ENCODE data around the gene PABPN1. TPM values are rescaled to one million over a fixed set of nuclear protein-coding genes. Genes with fewer than 3 reads are reported as not detected.

PABPN1 gene
- total and polyA plus RNA-seq, 9 of the 15 experiments (the other 6 are each of a cell fraction or from before 2014, with no cell fraction given), result 32.6 to 388 (median 178) TPM

DNA sequence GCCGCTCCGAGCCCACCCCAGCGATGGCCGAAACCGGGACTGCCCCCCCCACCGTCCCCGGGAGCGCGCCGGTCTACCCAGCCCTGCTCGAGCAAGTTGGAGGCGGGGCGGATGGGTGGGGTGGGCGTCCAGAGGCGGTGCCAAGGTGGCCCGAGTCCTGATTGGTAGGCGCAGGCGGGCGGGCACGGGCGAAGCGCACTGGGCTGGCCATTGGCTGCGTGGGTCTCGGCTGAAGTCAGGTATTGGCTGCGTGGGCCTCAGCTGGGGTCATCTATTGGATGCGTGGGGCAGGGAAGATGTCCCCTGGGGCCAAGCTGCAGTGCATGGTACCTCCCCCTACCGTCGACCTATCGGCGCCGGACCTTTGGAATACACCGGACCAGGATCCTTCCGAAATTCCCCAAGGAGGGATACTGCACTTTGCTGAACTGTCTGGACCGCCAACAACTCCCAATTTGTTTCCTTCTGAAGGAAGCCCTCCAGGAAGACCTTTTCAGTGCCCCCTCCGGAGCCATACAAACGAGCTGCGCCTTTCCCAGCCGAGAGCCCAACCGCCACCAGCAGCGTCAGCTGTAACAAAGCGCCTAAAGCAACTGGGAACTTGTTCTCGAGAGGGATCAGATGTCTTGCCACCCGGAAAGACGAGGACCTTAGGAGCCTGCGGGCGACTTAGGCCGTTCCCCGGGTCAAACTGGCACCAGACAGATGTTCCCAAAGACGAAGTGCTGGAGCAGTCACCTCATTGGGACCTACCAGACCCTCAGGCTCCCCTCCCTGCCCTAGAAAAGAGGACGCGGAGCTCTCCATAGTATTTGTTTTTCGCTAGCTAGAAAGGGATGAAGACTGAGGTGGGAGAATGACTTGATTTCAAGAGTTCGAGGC lies 35.0 kb upstream of the PABPN1 start, which contains the start of gene HOMEZ (continued):
- TF ChIP-seq POLR3G (IDR thresholded peaks at IDR 0.05; ENCODE audit: extremely low read depth, insufficient read length, insufficient replicate concordance) (no peak), MTA3 (IDR thresholded peaks at IDR 0.05; ENCODE audit: borderline replicate concordance) (peak; percentile 72; the same call in 1 of the 2 replicates), ZNF436 (CRISPR knock-in tag; IDR thresholded peaks at IDR 0.05) (no peak), GTF3C2 (IDR thresholded peaks at IDR 0.05; ENCODE audit: borderline replicate concordance, extremely low read depth, insufficient read length) (no peak), MCM3 (IDR thresholded peaks at IDR 0.05) (no peak), RBM14 (IDR thresholded peaks at IDR 0.05; ENCODE audit: borderline replicate concordance, insufficient read depth, low read depth, low read length) (no peak), ZBTB7A (IDR thresholded peaks at IDR 0.05; ENCODE audit: borderline replicate concordance, control insufficient read depth, low read depth, low read length) (peak; percentile 47; the same call in 1 of the 2 replicates), FOXA1 (IDR thresholded peaks at IDR 0.05; ENCODE audit: borderline replicate concordance) (no peak), ASH1L (IDR thresholded peaks at IDR 0.05; ENCODE audit: borderline replicate concordance, low read depth, partially characterized antibody) (peak; percentile 95)
- TF ChIP-seq, protein P1, sequence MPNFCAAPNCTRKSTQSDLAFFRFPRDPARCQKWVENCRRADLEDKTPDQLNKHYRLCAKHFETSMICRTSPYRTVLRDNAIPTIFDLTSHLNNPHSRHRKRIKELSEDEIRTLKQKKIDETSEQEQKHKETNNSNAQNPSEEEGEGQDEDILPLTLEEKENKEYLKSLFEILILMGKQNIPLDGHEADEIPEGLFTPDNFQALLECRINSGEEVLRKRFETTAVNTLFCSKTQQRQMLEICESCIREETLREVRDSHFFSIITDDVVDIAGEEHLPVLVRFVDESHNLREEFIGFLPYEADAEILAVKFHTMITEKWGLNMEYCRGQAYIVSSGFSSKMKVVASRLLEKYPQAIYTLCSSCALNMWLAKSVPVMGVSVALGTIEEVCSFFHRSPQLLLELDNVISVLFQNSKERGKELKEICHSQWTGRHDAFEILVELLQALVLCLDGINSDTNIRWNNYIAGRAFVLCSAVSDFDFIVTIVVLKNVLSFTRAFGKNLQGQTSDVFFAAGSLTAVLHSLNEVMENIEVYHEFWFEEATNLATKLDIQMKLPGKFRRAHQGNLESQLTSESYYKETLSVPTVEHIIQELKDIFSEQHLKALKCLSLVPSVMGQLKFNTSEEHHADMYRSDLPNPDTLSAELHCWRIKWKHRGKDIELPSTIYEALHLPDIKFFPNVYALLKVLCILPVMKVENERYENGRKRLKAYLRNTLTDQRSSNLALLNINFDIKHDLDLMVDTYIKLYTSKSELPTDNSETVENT (CRISPR knock-in tag; IDR thresholded peaks at IDR 0.05), result 0 out of 2 replicates have a peak, but pooled peaks have one; percentile 41
- TF ChIP-seq, protein P2, sequence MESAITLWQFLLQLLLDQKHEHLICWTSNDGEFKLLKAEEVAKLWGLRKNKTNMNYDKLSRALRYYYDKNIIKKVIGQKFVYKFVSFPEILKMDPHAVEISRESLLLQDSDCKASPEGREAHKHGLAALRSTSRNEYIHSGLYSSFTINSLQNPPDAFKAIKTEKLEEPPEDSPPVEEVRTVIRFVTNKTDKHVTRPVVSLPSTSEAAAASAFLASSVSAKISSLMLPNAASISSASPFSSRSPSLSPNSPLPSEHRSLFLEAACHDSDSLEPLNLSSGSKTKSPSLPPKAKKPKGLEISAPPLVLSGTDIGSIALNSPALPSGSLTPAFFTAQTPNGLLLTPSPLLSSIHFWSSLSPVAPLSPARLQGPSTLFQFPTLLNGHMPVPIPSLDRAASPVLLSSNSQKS (CRISPR knock-in tag; IDR thresholded peaks at IDR 0.05), result no peak
- TF ChIP-seq, protein P3, sequence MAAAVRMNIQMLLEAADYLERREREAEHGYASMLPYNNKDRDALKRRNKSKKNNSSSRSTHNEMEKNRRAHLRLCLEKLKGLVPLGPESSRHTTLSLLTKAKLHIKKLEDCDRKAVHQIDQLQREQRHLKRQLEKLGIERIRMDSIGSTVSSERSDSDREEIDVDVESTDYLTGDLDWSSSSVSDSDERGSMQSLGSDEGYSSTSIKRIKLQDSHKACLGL (CRISPR knock-in tag; IDR thresholded peaks at IDR 0.05; ENCODE audit: borderline replicate concordance, poor library complexity, severe bottlenecking), result no peak
- TF ChIP-seq, protein P4, sequence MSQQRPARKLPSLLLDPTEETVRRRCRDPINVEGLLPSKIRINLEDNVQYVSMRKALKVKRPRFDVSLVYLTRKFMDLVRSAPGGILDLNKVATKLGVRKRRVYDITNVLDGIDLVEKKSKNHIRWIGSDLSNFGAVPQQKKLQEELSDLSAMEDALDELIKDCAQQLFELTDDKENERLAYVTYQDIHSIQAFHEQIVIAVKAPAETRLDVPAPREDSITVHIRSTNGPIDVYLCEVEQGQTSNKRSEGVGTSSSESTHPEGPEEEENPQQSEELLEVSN (IDR thresholded peaks at IDR 0.05; ENCODE audit: borderline replicate concordance in 1 of 2, extremely low read depth in 1 of 2, insufficient read depth in 1 of 2, insufficient read length in 1 of 2, low read depth in 1 of 2, low read length in 1 of 2, poor library complexity in 1 of 2, severe bottlenecking in 1 of 2), result peak in 1 of 2 experiments; percentile 12

Measured in K562 (cell line).